ENCODE measurements around the gene PRAMEF14. TPM values are rescaled to one million over a fixed set of nuclear protein-coding genes. Genes with fewer than 3 reads are reported as not detected.
"Not testable (repeated sequence)": the region's sequence is repeated elsewhere in the genome, so short reads cannot be mapped to it uniquely, and the experiment has no call there.

Gene PRAMEF14
- total RNA-seq, 1 donor from 2014 or later = not detected

DNA sequence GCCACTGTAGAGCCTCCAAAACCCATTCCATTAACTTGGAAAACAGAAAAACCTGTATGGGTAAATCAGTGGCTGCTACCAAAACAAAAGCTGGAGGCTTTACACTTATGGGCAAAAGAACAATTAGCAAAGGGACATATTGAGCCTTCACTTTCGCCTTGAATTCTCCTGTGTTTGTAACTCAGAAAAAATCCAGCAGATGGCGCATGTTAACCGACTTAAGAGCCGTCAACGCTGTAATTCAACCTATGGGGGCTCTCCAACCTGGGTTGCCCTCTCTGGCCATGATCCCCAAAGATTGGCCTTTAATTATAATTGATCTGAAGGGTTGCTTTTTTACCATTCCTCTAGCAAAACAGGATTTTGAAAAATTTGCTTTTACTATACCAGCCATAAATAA is 9.8 kb upstream of the PRAMEF14 start:
- TF ChIP-seq, protein P1, sequence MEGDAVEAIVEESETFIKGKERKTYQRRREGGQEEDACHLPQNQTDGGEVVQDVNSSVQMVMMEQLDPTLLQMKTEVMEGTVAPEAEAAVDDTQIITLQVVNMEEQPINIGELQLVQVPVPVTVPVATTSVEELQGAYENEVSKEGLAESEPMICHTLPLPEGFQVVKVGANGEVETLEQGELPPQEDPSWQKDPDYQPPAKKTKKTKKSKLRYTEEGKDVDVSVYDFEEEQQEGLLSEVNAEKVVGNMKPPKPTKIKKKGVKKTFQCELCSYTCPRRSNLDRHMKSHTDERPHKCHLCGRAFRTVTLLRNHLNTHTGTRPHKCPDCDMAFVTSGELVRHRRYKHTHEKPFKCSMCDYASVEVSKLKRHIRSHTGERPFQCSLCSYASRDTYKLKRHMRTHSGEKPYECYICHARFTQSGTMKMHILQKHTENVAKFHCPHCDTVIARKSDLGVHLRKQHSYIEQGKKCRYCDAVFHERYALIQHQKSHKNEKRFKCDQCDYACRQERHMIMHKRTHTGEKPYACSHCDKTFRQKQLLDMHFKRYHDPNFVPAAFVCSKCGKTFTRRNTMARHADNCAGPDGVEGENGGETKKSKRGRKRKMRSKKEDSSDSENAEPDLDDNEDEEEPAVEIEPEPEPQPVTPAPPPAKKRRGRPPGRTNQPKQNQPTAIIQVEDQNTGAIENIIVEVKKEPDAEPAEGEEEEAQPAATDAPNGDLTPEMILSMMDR (IDR thresholded peaks at IDR 0.05; ENCODE audit: unreplicated experiment) = peak; percentile 62
- not testable (repeated sequence) for H3K36me3 Mint-ChIP-seq (ENCODE audit: insufficient read depth); H3K27ac Mint-ChIP-seq; H3K4me1 Mint-ChIP-seq (ENCODE audit: low read depth); H3K9me3 Mint-ChIP-seq (ENCODE audit: low read depth); H3K4me3 Mint-ChIP-seq (ENCODE audit: low read depth); H3K27me3 Mint-ChIP-seq
- DNase-seq (ENCODE audit: low spot score, unreplicated experiment) = peak; percentile 13

DNA sequence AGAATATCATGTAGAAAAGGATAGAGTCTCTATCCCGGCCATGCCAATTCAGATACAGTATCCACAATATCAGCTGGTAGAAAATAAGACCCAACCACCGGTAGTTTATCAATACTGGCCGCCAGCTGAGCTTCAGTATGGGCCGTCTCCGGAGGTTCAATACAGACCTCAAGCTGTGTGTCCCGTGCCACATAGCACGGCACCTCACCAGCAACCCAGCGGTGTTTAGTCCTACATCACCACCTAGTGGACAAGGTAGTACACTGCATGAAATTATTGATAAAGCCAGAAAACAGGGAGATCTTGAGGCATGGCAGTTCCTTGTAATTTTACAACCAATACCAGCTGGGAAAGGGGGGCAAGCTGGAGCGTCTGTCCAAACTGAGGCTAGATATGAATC is 7.5 kb upstream of the PRAMEF14 start:
- not testable (repeated sequence) for H3K4me3 Mint-ChIP-seq (ENCODE audit: low read depth); DNase-seq (ENCODE audit: low spot score, unreplicated experiment); H3K36me3 Mint-ChIP-seq (ENCODE audit: insufficient read depth); H3K9me3 Mint-ChIP-seq (ENCODE audit: low read depth); H3K4me1 Mint-ChIP-seq (ENCODE audit: low read depth); H3K27ac Mint-ChIP-seq; H3K27me3 Mint-ChIP-seq

DNA sequence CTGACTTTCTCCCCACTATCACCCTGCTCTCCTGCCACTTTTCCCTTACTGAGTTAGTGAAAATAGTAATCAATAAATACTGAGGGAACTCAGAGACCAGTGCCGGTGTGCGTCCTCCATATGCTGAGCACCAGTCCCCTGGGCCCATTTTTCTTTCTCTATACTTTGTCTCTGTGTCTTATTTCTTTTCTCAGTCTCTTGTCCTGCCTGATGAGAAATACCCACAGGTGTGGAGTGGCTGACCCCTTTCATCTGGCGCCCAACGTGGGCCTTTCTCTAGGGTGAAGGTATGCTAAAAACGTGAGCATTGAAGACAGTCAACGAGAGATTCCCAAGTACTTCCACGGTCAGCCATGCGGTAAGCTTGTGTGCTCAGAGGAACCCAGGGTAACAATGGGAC is 6.5 kb upstream of the PRAMEF14 start:
- H3K4me1 Mint-ChIP-seq (ENCODE audit: low read depth); H3K9me3 Mint-ChIP-seq (ENCODE audit: low read depth); H3K27ac Mint-ChIP-seq; H3K36me3 Mint-ChIP-seq (ENCODE audit: insufficient read depth); DNase-seq (ENCODE audit: low spot score, unreplicated experiment); H3K4me3 Mint-ChIP-seq (ENCODE audit: low read depth); H3K27me3 Mint-ChIP-seq: not testable (repeated sequence)

DNA sequence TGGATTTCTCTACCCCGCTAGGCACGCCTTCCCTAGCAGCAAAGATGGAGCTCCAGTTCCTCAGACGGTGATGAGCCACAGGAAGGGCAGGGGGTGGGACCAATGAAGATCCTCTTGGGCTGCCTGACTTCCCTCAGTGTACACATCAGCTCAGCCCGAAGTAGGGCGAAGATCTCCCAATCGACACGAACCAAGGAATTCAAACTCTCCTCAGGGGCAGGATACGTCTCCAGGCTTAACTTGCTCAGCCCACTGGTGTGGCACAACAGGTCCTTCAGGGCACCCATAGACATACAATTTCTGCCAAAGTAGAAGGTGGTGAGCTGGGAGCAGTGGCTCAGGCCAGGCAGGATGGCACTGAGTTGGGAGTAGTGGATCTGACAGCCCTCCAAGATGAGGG is 4.4 kb downstream of the PRAMEF14 start:
- not testable (repeated sequence) for H3K4me1 Mint-ChIP-seq (ENCODE audit: low read depth); DNase-seq (ENCODE audit: low spot score, unreplicated experiment); H3K27ac Mint-ChIP-seq; H3K4me3 Mint-ChIP-seq (ENCODE audit: low read depth); H3K27me3 Mint-ChIP-seq; H3K36me3 Mint-ChIP-seq (ENCODE audit: insufficient read depth); H3K9me3 Mint-ChIP-seq (ENCODE audit: low read depth)

DNA sequence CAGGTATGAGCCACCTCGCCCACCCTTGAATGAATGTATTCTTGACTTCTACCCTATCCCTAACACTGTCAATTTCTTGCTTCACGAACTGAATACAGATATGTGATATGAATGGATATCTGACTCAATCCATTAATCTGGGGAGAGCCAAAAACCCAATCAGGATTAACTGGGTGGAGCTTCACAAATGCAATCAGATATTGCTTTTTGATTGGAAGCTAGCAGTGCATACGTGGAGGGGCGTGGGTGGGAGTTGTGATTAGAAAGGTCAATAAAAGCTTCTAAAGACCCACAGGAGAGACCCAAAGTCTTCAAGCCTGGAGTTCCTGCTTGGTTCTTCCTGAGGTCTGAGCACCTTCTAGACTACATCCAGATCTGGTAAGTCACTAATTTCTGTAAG is 31.7 kb downstream of the PRAMEF14 start, which contains the start of gene PRAMEF15:
Gene PRAMEF15, plus strand, starts transcription at position 301 of the 400 bp plus-strand sequence. CDS start 2,827 bp downstream, outside the sequence.
- H3K4me3 Mint-ChIP-seq (ENCODE audit: low read depth); DNase-seq (ENCODE audit: low spot score, unreplicated experiment); H3K4me1 Mint-ChIP-seq (ENCODE audit: low read depth); H3K27ac Mint-ChIP-seq; H3K36me3 Mint-ChIP-seq (ENCODE audit: insufficient read depth); H3K27me3 Mint-ChIP-seq: not testable (repeated sequence)
- H3K9me3 Mint-ChIP-seq (ENCODE audit: low read depth) = peaks cover 15% of the 10 kb centered on the region

DNA sequence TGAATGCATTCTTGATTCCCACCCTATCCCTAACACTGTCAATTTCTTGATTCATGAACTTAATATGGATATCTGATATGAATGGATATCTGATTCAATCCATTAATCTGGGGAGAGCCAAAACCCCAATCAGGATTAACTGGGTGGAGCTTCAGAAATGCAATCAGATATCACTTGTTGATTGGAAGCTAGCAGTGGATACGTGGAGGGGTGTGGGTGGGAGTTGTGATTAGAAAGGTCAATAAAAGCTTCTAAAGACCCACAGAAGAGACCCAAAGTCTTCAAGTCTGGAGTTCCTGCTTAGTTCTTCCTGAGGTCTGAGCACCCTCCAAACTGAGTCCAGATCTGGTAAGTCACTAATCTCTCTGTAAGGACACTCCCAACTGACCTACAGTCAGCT is 43.7 kb downstream of the PRAMEF14 start, which contains the start of gene PRAMEF33:
Gene PRAMEF33, plus strand, starts transcription at position 301 of the 400 bp plus-strand sequence. CDS start 2,416 bp downstream, outside the sequence.
- not testable (repeated sequence) for H3K27me3 Mint-ChIP-seq; DNase-seq (ENCODE audit: low spot score, unreplicated experiment); H3K36me3 Mint-ChIP-seq (ENCODE audit: insufficient read depth); H3K4me3 Mint-ChIP-seq (ENCODE audit: low read depth); H3K4me1 Mint-ChIP-seq (ENCODE audit: low read depth); H3K9me3 Mint-ChIP-seq (ENCODE audit: low read depth); H3K27ac Mint-ChIP-seq

DNA sequence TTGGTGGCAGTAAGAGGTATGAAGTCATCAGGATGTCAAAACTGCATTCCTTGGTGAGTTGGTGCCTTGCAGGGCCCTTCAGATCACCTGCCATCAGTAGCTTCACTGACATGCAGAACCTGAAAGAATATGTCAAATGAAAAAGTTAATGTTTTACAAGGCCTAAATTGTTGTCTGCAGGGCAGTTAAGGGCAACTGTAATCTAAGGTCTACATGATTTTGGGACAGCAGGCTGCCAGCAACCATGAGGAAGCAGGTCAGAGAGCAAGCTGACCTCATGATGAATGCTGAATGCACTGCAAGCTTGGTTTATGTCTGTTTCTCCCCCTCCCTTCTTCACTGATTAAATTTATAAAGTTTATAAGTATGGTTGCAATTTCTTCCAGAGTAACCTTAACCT is 44.7 kb downstream of the PRAMEF14 start:
- H3K9me3 Mint-ChIP-seq (ENCODE audit: low read depth); DNase-seq (ENCODE audit: low spot score, unreplicated experiment); H3K4me3 Mint-ChIP-seq (ENCODE audit: low read depth); H3K27ac Mint-ChIP-seq; H3K27me3 Mint-ChIP-seq; H3K4me1 Mint-ChIP-seq (ENCODE audit: low read depth); H3K36me3 Mint-ChIP-seq (ENCODE audit: insufficient read depth): not testable (repeated sequence)

DNA sequence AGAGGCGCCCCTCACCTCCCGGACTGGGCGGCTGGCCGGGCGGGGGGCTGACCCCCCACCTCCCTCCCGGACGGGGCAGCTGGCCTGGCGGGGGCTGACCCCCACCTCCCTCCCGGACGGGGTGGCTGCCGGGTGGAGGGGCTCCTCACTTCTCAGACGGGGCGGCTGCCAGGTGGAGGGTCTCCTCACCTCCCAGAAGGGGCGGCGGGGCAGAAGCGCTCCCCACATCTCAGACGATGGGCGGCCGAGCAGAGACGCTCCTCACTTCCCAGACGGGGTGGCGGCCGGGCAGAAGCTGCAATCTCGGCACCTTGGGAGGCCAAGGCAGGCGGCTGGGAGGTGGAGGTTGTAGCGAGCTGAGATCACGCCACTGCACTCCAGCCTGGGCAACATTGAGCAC is 48.2 kb downstream of the PRAMEF14 start:
- H3K9me3 Mint-ChIP-seq (ENCODE audit: low read depth); H3K27me3 Mint-ChIP-seq; H3K27ac Mint-ChIP-seq; DNase-seq (ENCODE audit: low spot score, unreplicated experiment); H3K36me3 Mint-ChIP-seq (ENCODE audit: insufficient read depth); H3K4me3 Mint-ChIP-seq (ENCODE audit: low read depth); H3K4me1 Mint-ChIP-seq (ENCODE audit: low read depth): not testable (repeated sequence)

DNA sequence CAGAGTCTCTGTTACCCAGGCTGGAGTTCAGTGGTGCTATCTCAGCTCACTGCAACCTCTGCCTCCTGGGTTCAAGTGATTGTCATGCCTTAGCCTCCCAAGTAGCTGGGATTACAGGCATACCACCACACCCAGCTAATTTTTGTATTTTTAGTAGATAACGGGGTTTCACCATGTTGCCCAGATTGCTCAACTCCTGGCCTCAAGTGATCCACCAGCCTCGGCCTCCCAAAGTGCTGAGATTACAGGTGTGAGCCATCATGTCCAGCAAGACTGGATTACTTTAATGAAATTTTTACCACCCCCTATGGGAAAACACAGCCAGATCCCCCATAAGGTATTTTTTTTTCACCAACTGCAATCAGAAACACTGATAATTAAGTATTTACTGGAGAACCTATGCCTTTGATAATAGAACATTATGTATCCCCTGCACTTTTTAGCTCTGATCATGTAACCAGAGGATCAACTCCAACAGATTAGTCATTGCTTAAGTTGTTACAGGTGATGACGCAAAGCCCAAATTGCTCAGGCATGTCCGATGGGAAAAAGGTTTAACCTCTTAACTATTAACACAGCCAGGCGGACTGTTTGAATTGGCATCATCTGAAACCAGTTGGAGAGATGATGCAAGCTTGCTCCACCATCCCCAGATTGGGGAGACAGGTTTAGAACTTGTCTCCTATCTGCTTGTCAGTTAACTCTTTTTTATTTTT is 49.6 kb downstream of the PRAMEF14 start:
- H3K36me3 Mint-ChIP-seq (ENCODE audit: insufficient read depth); DNase-seq (ENCODE audit: low spot score, unreplicated experiment); H3K4me3 Mint-ChIP-seq (ENCODE audit: low read depth); H3K4me1 Mint-ChIP-seq (ENCODE audit: low read depth); H3K27me3 Mint-ChIP-seq; H3K27ac Mint-ChIP-seq; H3K9me3 Mint-ChIP-seq (ENCODE audit: low read depth): not testable (repeated sequence)

Other genes starting within 250 kb of the PRAMEF14 start
- not detected in 2 replicates for gene HNRNPCL2, start 230.3 kb downstream of the PRAMEF14 start, total RNA-seq
- not detected in 2 replicates for gene PRAMEF26, start 191.1 kb downstream of the PRAMEF14 start, total RNA-seq
- gene HNRNPCL4, start 181.5 kb downstream of the PRAMEF14 start, total RNA-seq = not detected in 2 replicates
- not detected in 2 replicates for gene PRAMEF9, start 175.3 kb downstream of the PRAMEF14 start, total RNA-seq
- gene PRAMEF13, start 145.7 kb downstream of the PRAMEF14 start, total RNA-seq = not detected in 2 replicates
- gene PRAMEF18, start 121.0 kb downstream of the PRAMEF14 start, total RNA-seq = not detected in 2 replicates
- not detected in 2 replicates for gene PRAMEF5, start 92.9 kb downstream of the PRAMEF14 start, total RNA-seq
- not detected in 2 replicates for gene PRAMEF8, start 62.0 kb downstream of the PRAMEF14 start, total RNA-seq
- not detected in 2 replicates for gene PRAMEF33, start 43.6 kb downstream of the PRAMEF14 start, total RNA-seq
- gene PRAMEF15, start 31.6 kb downstream of the PRAMEF14 start, total RNA-seq = not detected in 2 replicates
- not detected in 2 replicates for gene PRAMEF19, start 24.8 kb upstream of the PRAMEF14 start, total RNA-seq
- gene PRAMEF17, start 42.5 kb upstream of the PRAMEF14 start, total RNA-seq = not detected in 2 replicates
- not detected in 2 replicates for gene PRAMEF20, start 63.3 kb upstream of the PRAMEF14 start, total RNA-seq
- gene LRRC38, start 166.9 kb upstream of the PRAMEF14 start, total RNA-seq = not detected in 2 replicates
- 9.5 and 13.9 TPM in 2 replicates for gene PDPN, start 236.7 kb upstream of the PRAMEF14 start, total RNA-seq

All from progenitor cell of endocrine pancreas (in vitro differentiated cells).